Measurements from ENCODE around the gene FAM156A.

DNA sequence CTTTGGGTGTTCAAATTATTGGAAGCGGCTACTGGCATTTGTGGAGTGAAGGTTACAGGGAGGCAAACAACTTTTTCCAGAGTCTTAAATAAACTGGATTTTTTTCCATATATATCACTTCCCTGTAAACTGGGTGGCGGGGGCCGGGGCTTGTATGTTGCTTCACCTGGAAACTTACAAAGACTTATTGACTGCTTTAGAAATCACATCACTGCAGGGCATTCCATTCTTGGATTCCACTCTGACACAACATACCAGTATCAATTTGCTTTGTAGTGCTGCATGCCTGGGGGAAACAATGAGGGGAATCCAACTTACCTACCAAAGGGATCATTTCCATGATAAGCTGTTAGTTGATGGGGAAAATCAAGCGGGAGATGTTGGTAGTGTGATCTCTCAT, 21.7 kb upstream of the FAM156A start:
- TF ChIP-seq, protein P1, sequence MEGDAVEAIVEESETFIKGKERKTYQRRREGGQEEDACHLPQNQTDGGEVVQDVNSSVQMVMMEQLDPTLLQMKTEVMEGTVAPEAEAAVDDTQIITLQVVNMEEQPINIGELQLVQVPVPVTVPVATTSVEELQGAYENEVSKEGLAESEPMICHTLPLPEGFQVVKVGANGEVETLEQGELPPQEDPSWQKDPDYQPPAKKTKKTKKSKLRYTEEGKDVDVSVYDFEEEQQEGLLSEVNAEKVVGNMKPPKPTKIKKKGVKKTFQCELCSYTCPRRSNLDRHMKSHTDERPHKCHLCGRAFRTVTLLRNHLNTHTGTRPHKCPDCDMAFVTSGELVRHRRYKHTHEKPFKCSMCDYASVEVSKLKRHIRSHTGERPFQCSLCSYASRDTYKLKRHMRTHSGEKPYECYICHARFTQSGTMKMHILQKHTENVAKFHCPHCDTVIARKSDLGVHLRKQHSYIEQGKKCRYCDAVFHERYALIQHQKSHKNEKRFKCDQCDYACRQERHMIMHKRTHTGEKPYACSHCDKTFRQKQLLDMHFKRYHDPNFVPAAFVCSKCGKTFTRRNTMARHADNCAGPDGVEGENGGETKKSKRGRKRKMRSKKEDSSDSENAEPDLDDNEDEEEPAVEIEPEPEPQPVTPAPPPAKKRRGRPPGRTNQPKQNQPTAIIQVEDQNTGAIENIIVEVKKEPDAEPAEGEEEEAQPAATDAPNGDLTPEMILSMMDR (tag by site-specific recombination; IDR thresholded peaks at IDR 0.05): no peak
- TF ChIP-seq YY1 (tag by site-specific recombination; IDR thresholded peaks at IDR 0.05): no peak
- TF ChIP-seq ZNF561 (tag by site-specific recombination; IDR thresholded peaks at IDR 0.05; ENCODE audit: borderline replicate concordance): no peak
- no peak for TF ChIP-seq ZNF175 (tag by site-specific recombination; IDR thresholded peaks at IDR 0.05)
- no peak for TF ChIP-seq ZBTB1 (tag by site-specific recombination; IDR thresholded peaks at IDR 0.05)
- no peak for TF ChIP-seq ZNF558 (tag by site-specific recombination; IDR thresholded peaks at IDR 0.05)
- TF ChIP-seq, protein P2, sequence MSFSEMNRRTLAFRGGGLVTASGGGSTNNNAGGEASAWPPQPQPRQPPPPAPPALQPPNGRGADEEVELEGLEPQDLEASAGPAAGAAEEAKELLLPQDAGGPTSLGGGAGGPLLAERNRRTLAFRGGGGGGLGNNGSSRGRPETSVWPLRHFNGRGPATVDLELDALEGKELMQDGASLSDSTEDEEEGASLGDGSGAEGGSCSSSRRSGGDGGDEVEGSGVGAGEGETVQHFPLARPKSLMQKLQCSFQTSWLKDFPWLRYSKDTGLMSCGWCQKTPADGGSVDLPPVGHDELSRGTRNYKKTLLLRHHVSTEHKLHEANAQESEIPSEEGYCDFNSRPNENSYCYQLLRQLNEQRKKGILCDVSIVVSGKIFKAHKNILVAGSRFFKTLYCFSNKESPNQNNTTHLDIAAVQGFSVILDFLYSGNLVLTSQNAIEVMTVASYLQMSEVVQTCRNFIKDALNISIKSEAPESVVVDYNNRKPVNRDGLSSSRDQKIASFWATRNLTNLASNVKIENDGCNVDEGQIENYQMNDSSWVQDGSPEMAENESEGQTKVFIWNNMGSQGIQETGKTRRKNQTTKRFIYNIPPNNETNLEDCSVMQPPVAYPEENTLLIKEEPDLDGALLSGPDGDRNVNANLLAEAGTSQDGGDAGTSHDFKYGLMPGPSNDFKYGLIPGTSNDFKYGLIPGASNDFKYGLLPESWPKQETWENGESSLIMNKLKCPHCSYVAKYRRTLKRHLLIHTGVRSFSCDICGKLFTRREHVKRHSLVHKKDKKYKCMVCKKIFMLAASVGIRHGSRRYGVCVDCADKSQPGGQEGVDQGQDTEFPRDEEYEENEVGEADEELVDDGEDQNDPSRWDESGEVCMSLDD (tag by site-specific recombination; IDR thresholded peaks at IDR 0.05): no peak

Measured in HEK293 (cell line).